Measurements from ENCODE around the gene ANKRD10. TPM values are rescaled to one million over a fixed set of nuclear protein-coding genes. Genes with fewer than 3 reads are reported as not detected.

Gene ANKRD10
- total RNA-seq, 1 experiment from 2014 or later, result 168 TPM

DNA sequence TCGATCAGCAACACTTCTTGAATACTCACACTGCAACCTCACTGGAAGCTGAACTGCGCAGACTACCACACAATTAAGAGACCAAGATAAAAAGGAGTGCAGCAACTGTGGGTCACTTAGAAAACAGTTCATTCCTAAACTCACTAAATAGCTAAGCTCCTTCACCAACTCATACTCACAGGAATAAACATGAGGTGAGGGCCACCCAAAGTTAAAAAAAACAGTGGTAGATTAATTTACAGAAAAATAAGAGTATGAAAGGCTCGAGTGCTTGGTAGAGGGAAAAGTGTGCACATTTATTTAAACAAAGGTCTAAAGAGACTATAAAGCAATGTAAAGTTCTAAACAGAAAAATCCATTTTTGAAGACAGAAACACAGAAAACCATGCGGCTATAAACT lies 7.6 kb downstream of the ANKRD10 start:
- Histone ChIP-seq H3K36me3 (ENCODE audit: insufficient read depth, low read length) (peaks cover 58% of the 10 kb centered on the region), H3K79me2 (ENCODE audit: low read length) (peaks cover 99% of the 10 kb centered on the region), H3K4me1 (ENCODE audit: low read length) (peaks cover 16% of the 10 kb centered on the region), H3K9me3 (ENCODE audit: low read length) (no peaks in the 10 kb centered on the region), H3K4me2 (ENCODE audit: low read depth, low read length, poor library complexity, severe bottlenecking) (no peak overlapping the region), H4K20me1 (ENCODE audit: insufficient read depth, low read depth, low read length) (peaks cover 16% of the 10 kb centered on the region), H3K9ac (ENCODE audit: low read length) (no peak overlapping the region), H3K27me3 (ENCODE audit: low read length) (no peaks in the 10 kb centered on the region), H2AFZ (ENCODE audit: low read length) (no peak overlapping the region), H3K27ac (ENCODE audit: low read length) (no peak overlapping the region), H3K4me3 (ENCODE audit: low read length) (no peak overlapping the region), H3K9me2 (replicated peaks; ENCODE audit: insufficient read depth, low read length) (no peaks in the 10 kb centered on the region)
- DNase-seq, result no peak

DNA sequence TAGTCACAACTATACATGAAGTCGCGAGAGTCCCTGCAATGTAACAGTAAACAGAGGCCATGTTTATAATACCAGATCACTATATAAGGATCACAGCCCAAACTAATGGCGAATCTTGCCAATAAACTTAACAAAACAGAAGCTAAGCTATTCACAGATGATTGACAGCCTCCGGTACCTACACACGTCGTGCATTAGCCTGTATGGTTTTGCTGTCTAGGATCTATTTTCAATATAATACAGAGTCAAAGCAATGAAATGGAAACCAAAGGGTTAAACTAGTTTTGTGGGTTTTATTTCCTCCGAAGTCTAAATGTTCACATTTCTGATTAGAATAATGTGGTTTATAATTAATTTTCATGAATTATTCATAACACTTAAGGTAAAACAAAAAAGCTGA lies 10.1 kb downstream of the ANKRD10 start:
- Histone ChIP-seq H3K9ac (ENCODE audit: low read length) (no peak overlapping the region), H3K4me2 (ENCODE audit: low read depth, low read length, poor library complexity, severe bottlenecking) (no peak overlapping the region), H3K36me3 (ENCODE audit: insufficient read depth, low read length) (peaks cover 55% of the 10 kb centered on the region), H3K9me2 (replicated peaks; ENCODE audit: insufficient read depth, low read length) (no peaks in the 10 kb centered on the region), H3K27ac (ENCODE audit: low read length) (no peak overlapping the region), H3K9me3 (ENCODE audit: low read length) (no peaks in the 10 kb centered on the region), H3K4me3 (ENCODE audit: low read length) (no peak overlapping the region), H4K20me1 (ENCODE audit: insufficient read depth, low read depth, low read length) (no peaks in the 10 kb centered on the region; the same call in 1 of the 2 replicates), H2AFZ (ENCODE audit: low read length) (no peak overlapping the region), H3K4me1 (ENCODE audit: low read length) (peaks cover 7% of the 10 kb centered on the region; the same call in 1 of the 2 replicates), H3K79me2 (ENCODE audit: low read length) (peaks cover 92% of the 10 kb centered on the region), H3K27me3 (ENCODE audit: low read length) (no peaks in the 10 kb centered on the region)
- no peak for DNase-seq

DNA sequence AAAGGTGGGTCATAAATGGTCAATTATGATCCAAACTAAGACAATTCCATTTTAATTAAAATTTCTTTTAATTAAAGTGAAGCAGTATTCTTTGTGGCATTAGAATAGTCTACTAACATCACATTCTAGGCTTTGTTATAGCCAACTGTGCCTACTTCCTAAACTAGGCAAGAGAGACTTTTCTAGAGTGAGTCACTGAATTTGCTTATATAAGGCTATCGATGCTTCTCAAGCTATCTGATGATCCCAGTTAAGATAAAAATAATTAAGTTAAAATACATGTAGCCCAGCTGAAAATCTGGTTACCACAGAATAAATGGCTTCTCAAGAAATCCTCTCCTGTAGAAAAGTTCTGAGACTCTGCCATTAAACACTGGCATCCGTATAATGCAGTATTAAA lies 12.5 kb downstream of the ANKRD10 start:
- H3K4me2 ChIP-seq (ENCODE audit: low read depth, low read length, poor library complexity, severe bottlenecking), result no peak overlapping the region
- H3K4me3 ChIP-seq (ENCODE audit: low read length), result no peak overlapping the region
- no peak overlapping the region for H3K9ac ChIP-seq (ENCODE audit: low read length)
- no peak overlapping the region for H2AFZ ChIP-seq (ENCODE audit: low read length)
- no peaks in the 10 kb centered on the region for H3K4me1 ChIP-seq (ENCODE audit: low read length)
- H3K27ac ChIP-seq (ENCODE audit: low read length), result no peak overlapping the region
- no peaks in the 10 kb centered on the region for H4K20me1 ChIP-seq (ENCODE audit: insufficient read depth, low read depth, low read length)
- peaks cover 86% of the 10 kb centered on the region for H3K79me2 ChIP-seq (ENCODE audit: low read length)
- H3K9me2 ChIP-seq (replicated peaks; ENCODE audit: insufficient read depth, low read length), result no peaks in the 10 kb centered on the region
- H3K9me3 ChIP-seq (ENCODE audit: low read length), result no peaks in the 10 kb centered on the region
- H3K27me3 ChIP-seq (ENCODE audit: low read length), result no peaks in the 10 kb centered on the region
- H3K36me3 ChIP-seq (ENCODE audit: insufficient read depth, low read length), result peaks cover 49% of the 10 kb centered on the region
- DNase-seq, result no peak

DNA sequence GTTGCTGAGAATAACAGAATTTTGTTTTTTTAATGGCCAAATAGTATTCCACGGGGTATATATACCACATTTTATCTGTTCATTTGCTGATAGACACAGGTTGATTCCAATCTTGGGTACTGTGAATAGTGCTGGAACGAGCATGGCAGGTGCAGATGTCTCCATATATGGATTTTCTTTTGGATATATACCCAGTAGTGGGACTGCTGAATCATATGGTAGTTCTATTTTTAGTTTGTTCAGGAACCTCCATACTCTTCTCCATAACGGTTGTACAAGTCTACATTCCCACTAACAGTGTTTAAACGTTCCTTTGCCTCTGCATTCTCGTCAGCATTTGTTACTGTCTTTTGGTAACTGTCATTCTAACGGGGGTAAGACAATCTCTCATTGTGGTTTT lies 17.3 kb downstream of the ANKRD10 start:
- Histone ChIP-seq H3K9ac (ENCODE audit: low read length) (no peak overlapping the region), H3K4me2 (ENCODE audit: low read depth, low read length, poor library complexity, severe bottlenecking) (no peak overlapping the region), H3K27ac (ENCODE audit: low read length) (no peak overlapping the region), H3K4me1 (ENCODE audit: low read length) (no peaks in the 10 kb centered on the region), H3K4me3 (ENCODE audit: low read length) (no peak overlapping the region), H3K27me3 (ENCODE audit: low read length) (no peaks in the 10 kb centered on the region), H3K9me2 (replicated peaks; ENCODE audit: insufficient read depth, low read length) (no peaks in the 10 kb centered on the region), H4K20me1 (ENCODE audit: insufficient read depth, low read depth, low read length) (no peaks in the 10 kb centered on the region), H3K9me3 (ENCODE audit: low read length) (no peaks in the 10 kb centered on the region), H3K79me2 (ENCODE audit: low read length) (peaks cover 50% of the 10 kb centered on the region), H3K36me3 (ENCODE audit: insufficient read depth, low read length) (peaks cover 31% of the 10 kb centered on the region; the same call in 1 of the 2 replicates), H2AFZ (ENCODE audit: low read length) (no peak overlapping the region)
- DNase-seq, result no peak

GRCh38 chr13:110897014-110897413 lies 17.9 kb downstream of the ANKRD10 start:
- Histone ChIP-seq H3K9me2 (replicated peaks; ENCODE audit: insufficient read depth, low read length) (no peaks in the 10 kb centered on the region), H3K4me1 (ENCODE audit: low read length) (no peaks in the 10 kb centered on the region), H3K36me3 (ENCODE audit: insufficient read depth, low read length) (peaks cover 31% of the 10 kb centered on the region; the same call in 1 of the 2 replicates), H3K79me2 (ENCODE audit: low read length) (peaks cover 45% of the 10 kb centered on the region), H3K27ac (ENCODE audit: low read length) (no peak overlapping the region), H3K27me3 (ENCODE audit: low read length) (no peaks in the 10 kb centered on the region), H3K4me2 (ENCODE audit: low read depth, low read length, poor library complexity, severe bottlenecking) (no peak overlapping the region), H3K9me3 (ENCODE audit: low read length) (no peaks in the 10 kb centered on the region), H4K20me1 (ENCODE audit: insufficient read depth, low read depth, low read length) (no peaks in the 10 kb centered on the region), H2AFZ (ENCODE audit: low read length) (no peak overlapping the region), H3K4me3 (ENCODE audit: low read length) (no peak overlapping the region), H3K9ac (ENCODE audit: low read length) (no peak overlapping the region)
- DNase-seq, result no peak

- Histone ChIP-seq H3K27ac (ENCODE audit: low read length) (no peak overlapping the region), H3K9me3 (ENCODE audit: low read length) (no peaks in the 10 kb centered on the region), H3K27me3 (ENCODE audit: low read length) (no peaks in the 10 kb centered on the region), H3K4me1 (ENCODE audit: low read length) (no peaks in the 10 kb centered on the region), H3K36me3 (ENCODE audit: insufficient read depth, low read length) (peaks cover 28% of the 10 kb centered on the region; the same call in 1 of the 2 replicates), H3K9me2 (replicated peaks; ENCODE audit: insufficient read depth, low read length) (no peaks in the 10 kb centered on the region), H3K4me2 (ENCODE audit: low read depth, low read length, poor library complexity, severe bottlenecking) (no peak overlapping the region), H3K4me3 (ENCODE audit: low read length) (no peak overlapping the region), H3K79me2 (ENCODE audit: low read length) (peaks cover 23% of the 10 kb centered on the region), H4K20me1 (ENCODE audit: insufficient read depth, low read depth, low read length) (no peaks in the 10 kb centered on the region), H3K9ac (ENCODE audit: low read length) (no peak overlapping the region), H2AFZ (ENCODE audit: low read length) (no peak overlapping the region)
- DNase-seq, result no peak
Observed at GRCh38 chr13:110894086-110894485, 20.8 kb downstream of the ANKRD10 start.

GRCh38 chr13:110893571-110893970 lies 21.3 kb downstream of the ANKRD10 start:
- H3K4me2 ChIP-seq (ENCODE audit: low read depth, low read length, poor library complexity, severe bottlenecking), result no peak overlapping the region
- H3K9me3 ChIP-seq (ENCODE audit: low read length), result no peaks in the 10 kb centered on the region
- H3K4me1 ChIP-seq (ENCODE audit: low read length), result no peaks in the 10 kb centered on the region
- H3K9me2 ChIP-seq (replicated peaks; ENCODE audit: insufficient read depth, low read length), result no peaks in the 10 kb centered on the region
- peaks cover 26% of the 10 kb centered on the region; the same call in 1 of the 2 replicates for H3K36me3 ChIP-seq (ENCODE audit: insufficient read depth, low read length)
- no peak overlapping the region for H3K27ac ChIP-seq (ENCODE audit: low read length)
- H3K4me3 ChIP-seq (ENCODE audit: low read length), result no peak overlapping the region
- no peaks in the 10 kb centered on the region for H4K20me1 ChIP-seq (ENCODE audit: insufficient read depth, low read depth, low read length)
- no peak overlapping the region for H3K9ac ChIP-seq (ENCODE audit: low read length)
- no peak overlapping the region for H2AFZ ChIP-seq (ENCODE audit: low read length)
- no peak for DNase-seq
- peaks cover 21% of the 10 kb centered on the region for H3K79me2 ChIP-seq (ENCODE audit: low read length)
- no peaks in the 10 kb centered on the region for H3K27me3 ChIP-seq (ENCODE audit: low read length)

GRCh38 chr13:110890279-110891165 lies 24.3 kb downstream of the ANKRD10 start:
- DNase-seq, result no peak
- Histone ChIP-seq H3K4me3 (ENCODE audit: low read length) (no peak overlapping the region), H3K36me3 (ENCODE audit: insufficient read depth, low read length) (peaks cover 21% of the 10 kb centered on the region; the same call in 1 of the 2 replicates), H3K27me3 (ENCODE audit: low read length) (no peaks in the 10 kb centered on the region), H3K27ac (ENCODE audit: low read length) (no peak overlapping the region), H3K4me1 (ENCODE audit: low read length) (no peaks in the 10 kb centered on the region), H3K9me2 (replicated peaks; ENCODE audit: insufficient read depth, low read length) (no peaks in the 10 kb centered on the region), H2AFZ (ENCODE audit: low read length) (no peak overlapping the region), H3K9me3 (ENCODE audit: low read length) (no peaks in the 10 kb centered on the region), H3K4me2 (ENCODE audit: low read depth, low read length, poor library complexity, severe bottlenecking) (no peak overlapping the region), H3K9ac (ENCODE audit: low read length) (no peak overlapping the region), H3K79me2 (ENCODE audit: low read length) (peaks cover 3% of the 10 kb centered on the region; the same call in 1 of the 2 replicates), H4K20me1 (ENCODE audit: insufficient read depth, low read depth, low read length) (no peaks in the 10 kb centered on the region)

Measured in Karpas-422 (cell line).